Measurements from ENCODE around the gene SIRT4. TPM values are rescaled to one million over a fixed set of nuclear protein-coding genes. Genes with fewer than 3 reads are reported as not detected.

The SIRT4 gene
- total RNA-seq, 1 experiment from 2014 or later, result 3.7 TPM

- Histone ChIP-seq H3K36me3 (ENCODE audit: insufficient read depth, low read length, poor library complexity, severe bottlenecking) (no peaks in the 10 kb centered on the region), H3K4me3 (ENCODE audit: low read depth, low read length, poor library complexity, severe bottlenecking) (no peak overlapping the region), H3K4me1 (ENCODE audit: insufficient read depth, low read length, poor library complexity, severe bottlenecking) (no peaks in the 10 kb centered on the region), H3K9me3 (ENCODE audit: low read depth, low read length, poor library complexity, severe bottlenecking) (peaks cover 10% of the 10 kb centered on the region), H3K27me3 (replicated peaks; ENCODE audit: insufficient read depth, low read depth, low read length, poor library complexity) (no peaks in the 10 kb centered on the region), H3K27ac (ENCODE audit: low read depth, low read length, poor library complexity, severe bottlenecking) (no peak overlapping the region)
- DNase-seq (ENCODE audit: low spot score), result no peak
- ChIA-PET CTCF (no interaction called here), POLR2A (ENCODE audit: low non-redundant PET) (no interaction called here)
- BruUV-seq (replicated peaks), result no TSS peak
- TF ChIP-seq CTCF (conservative IDR thresholded peaks at IDR 0.05; ENCODE audit: low read depth, low read length), result no peak
- TF ChIP-seq EZH2 (IDR thresholded peaks at IDR 0.05; ENCODE audit: borderline replicate concordance, low read depth, low read length, poor library complexity, severe bottlenecking), result no peak
- intact Hi-C loops (cut with micrococcal nuclease; ENCODE audit: unreplicated experiment), result no loop called here
Measured at GRCh38 chr12:120337730-120338129, 35.6 kb downstream of the SIRT4 start.

GRCh38 chr12:120339256-120339655 lies 37.1 kb downstream of the SIRT4 start:
- Histone ChIP-seq H3K36me3 (ENCODE audit: insufficient read depth, low read length, poor library complexity, severe bottlenecking) (no peaks in the 10 kb centered on the region), H3K27ac (ENCODE audit: low read depth, low read length, poor library complexity, severe bottlenecking) (no peak overlapping the region), H3K4me1 (ENCODE audit: insufficient read depth, low read length, poor library complexity, severe bottlenecking) (no peaks in the 10 kb centered on the region), H3K27me3 (replicated peaks; ENCODE audit: insufficient read depth, low read depth, low read length, poor library complexity) (no peaks in the 10 kb centered on the region), H3K9me3 (ENCODE audit: low read depth, low read length, poor library complexity, severe bottlenecking) (peaks cover 10% of the 10 kb centered on the region), H3K4me3 (ENCODE audit: low read depth, low read length, poor library complexity, severe bottlenecking) (no peak overlapping the region)
- intact Hi-C loops (cut with micrococcal nuclease; ENCODE audit: unreplicated experiment), result no loop called here
- TF ChIP-seq EZH2 (IDR thresholded peaks at IDR 0.05; ENCODE audit: borderline replicate concordance, low read depth, low read length, poor library complexity, severe bottlenecking) (no peak), CTCF (conservative IDR thresholded peaks at IDR 0.05; ENCODE audit: low read depth, low read length) (no peak)
- CTCF ChIA-PET, result no interaction called here
- no peak for DNase-seq (ENCODE audit: low spot score)
- no TSS peak for BruUV-seq (replicated peaks)
- POLR2A ChIA-PET (ENCODE audit: low non-redundant PET), result no interaction called here

- no peaks in the 10 kb centered on the region for H3K4me1 ChIP-seq (ENCODE audit: insufficient read depth, low read length, poor library complexity, severe bottlenecking)
- no peak overlapping the region for H3K27ac ChIP-seq (ENCODE audit: low read depth, low read length, poor library complexity, severe bottlenecking)
- ChIA-PET POLR2A (ENCODE audit: low non-redundant PET) (interaction anchor here (0.5 kb wide), 1 partner anchor 847 kb away, joined by 5 read pairs; no protein-coding TSS in a partner anchor), CTCF (no interaction called here)
- DNase-seq (ENCODE audit: low spot score), result no peak
- TF ChIP-seq EZH2 (IDR thresholded peaks at IDR 0.05; ENCODE audit: borderline replicate concordance, low read depth, low read length, poor library complexity, severe bottlenecking) (no peak), CTCF (conservative IDR thresholded peaks at IDR 0.05; ENCODE audit: low read depth, low read length) (no peak)
- H3K4me3 ChIP-seq (ENCODE audit: low read depth, low read length, poor library complexity, severe bottlenecking), result no peak overlapping the region
- no TSS peak for BruUV-seq (replicated peaks)
- H3K27me3 ChIP-seq (replicated peaks; ENCODE audit: insufficient read depth, low read depth, low read length, poor library complexity), result no peaks in the 10 kb centered on the region
- H3K9me3 ChIP-seq (ENCODE audit: low read depth, low read length, poor library complexity, severe bottlenecking), result peaks cover 7% of the 10 kb centered on the region
- H3K36me3 ChIP-seq (ENCODE audit: insufficient read depth, low read length, poor library complexity, severe bottlenecking), result no peaks in the 10 kb centered on the region
- intact Hi-C loops (cut with micrococcal nuclease; ENCODE audit: unreplicated experiment), result no loop called here
Measured at GRCh38 chr12:120342175-120343038, 40.3 kb downstream of the SIRT4 start.

All from A673 (cell line).